Pancreas (tissue), 10 donors: ENCODE results near the gene BIRC2. TPM values are rescaled to one million over a fixed set of nuclear protein-coding genes. Genes with fewer than 3 reads are reported as not detected.

Experiments
- ATAC-seq, 4 donors: fragments of 200-7000 bp; cut with Tn5 transposase; one replicate each; pipeline versions ENCODE4 v1.8.0 to v1.9.1; 2020; ENCODE audit warnings: mild to moderate bottlenecking in 4 of 4, moderate library complexity in 4 of 4
- DNase-seq, 6 donors: peaks; one replicate each; pipeline ENCODE4 v3.0.0-alpha.2; 2020
- FAIRE-seq: peaks from 2 replicates; lab custom pipeline; 2012; peaks lifted over from hg19 to GRCh38; lab: Jason Lieb, UNC
- H3K27ac ChIP-seq, 4 donors: fragments of 200-600 bp; sonication (generic); 1 replicate in 3 of 4; 2 replicates in 1 of 4; pipeline versions ENCODE4 v1.5.0 to v1.8.0; 2020
- H3K27me3 ChIP-seq, 4 donors: fragments of 200-600 bp; one replicate each; pipeline ENCODE4 v1.8.0; 2021
- H3K36me3 ChIP-seq, 3 donors: fragments of 200-600 bp; sonication (generic) in 1 of 3; one replicate each; pipeline versions ENCODE4 v1.5.0 to v1.8.0; 2020 to 2021
- H3K4me1 ChIP-seq, 3 donors: fragments of 200-600 bp; one replicate each; pipeline ENCODE4 v1.8.0; 2021
- H3K4me3 ChIP-seq, 4 donors: fragments of 200-600 bp; sonication (generic) in 2 of 4; one replicate each; pipeline versions ENCODE4 v1.5.0 to v1.8.0; 2020 to 2021
- H3K9me3 ChIP-seq, 4 donors: fragments of 200-600 bp; one replicate each; pipeline ENCODE4 v1.8.0; 2021
- CTCF ChIP-seq, 4 donors: fragments of 200-600 bp; sonication (generic) in 3 of 4; IDR thresholded peaks; one replicate each; pipeline versions ENCODE4 v1.5.0 to v1.8.0; 2021; ENCODE audit warnings: antibody characterized with exemption in 4 of 4
- WGBS, 2 donors: extraction: QIAGEN DNeasy Blood & Tissue Kit; methylation state at CpG; one replicate each; pipeline ENCODE4 v1.1.7; 2013; 5-methylcytosine and 5-hydroxymethylcytosine counted together
- intact Hi-C, 3 donors: fragments of 100-400 bp; cut with DNase I; formaldehyde crosslinking; loops; one replicate each; pipeline versions ENCODE4 v1.11.1 to v1.14.2; 2022
- polyA plus RNA-seq, 2 donors: library from polyadenylated mRNA; stranded (reverse); fragments of 200-250 nt; gene quantifications; one replicate each; pipeline ENCODE4 v1.2.3, GENCODE V29; 2013
- total RNA-seq, 6 donors: library from RNA; stranded (reverse); fragmentation: NEBNext Ultra II Directional in 4 of 6; extraction: Animal tissue kit (Norgen Biotek cat#: 25700) in 4 of 6; gene quantifications; one replicate each; pipeline versions ENCODE4 v1.2.1 to v1.2.4, GENCODE V29; 2021 to 2023
- donor health status: healthy with polysubstance abuse.
- donor health status: DM: no; HTN: no; CAD: no; lungs with moderate emphysema.
- donor health status: DM: no; HTN: no; CAD: no.
- donor health status: control.
- donor health status: control.
- donor health status: Bipolar disorder and iron deficiency.
- donor health status: DM: yes; HTN: yes; CAD: no.
- donor health status: DM: no; HTN: no; CAD: no.
- donor health status: DM: no; HTN: no; CAD: no.
- donor health status: DM: yes; HTN: yes; CAD: no.

BIRC2 gene
- total and polyA plus RNA-seq, 8 donors: 20.2 to 39.1 (median 23.4) TPM

GRCh38 chr11:102341844-102342318, 5.1 kb upstream of the BIRC2 start:
- Histone ChIP-seq H3K4me1 (peaks cover 0 to 8% (median 0%) of the 10 kb centered on the region in 3 donors), H3K36me3 (no peaks in the 10 kb centered on the region), H3K4me3 (no peak overlapping the region), H3K27me3 (no peaks in the 10 kb centered on the region), H3K27ac (no peak overlapping the region), H3K9me3 (no peaks in the 10 kb centered on the region)
- ATAC-seq: peak; percentile 58 to 80 (median 77)
- peak; percentile 9 for FAIRE-seq
- intact Hi-C loops: loop anchor here in 1 of 3 donors (5.0 kb wide), 1 partner anchor 155 kb away; no protein-coding TSS in a partner anchor
- WGBS, 2 donors: 2 to 7% methylated on average over 1 of the region's 1 CpG
- peak; percentile 54 to 67 (median 66) for TF ChIP-seq CTCF (IDR thresholded peaks at IDR 0.05)
- DNase-seq: peak in 4 of 6 donors; percentile 59 to 79 (median 70)

- Histone ChIP-seq H3K36me3 (no peaks in the 10 kb centered on the region), H3K4me1 (peaks cover 4 to 11% (median 5%) of the 10 kb centered on the region in 3 donors), H3K4me3 (no peak overlapping the region), H3K9me3 (no peaks in the 10 kb centered on the region), H3K27me3 (no peaks in the 10 kb centered on the region), H3K27ac (no peak overlapping the region)
- 4 to 7% methylated on average over 1 of the region's 1 CpG for WGBS, 2 donors
- FAIRE-seq (no peak), ATAC-seq (no peak), DNase-seq (no peak)
- intact Hi-C loops: loop anchor here in 1 of 3 donors (5.0 kb wide), 1 partner anchor 153 kb away; no protein-coding TSS in a partner anchor
- no peak for TF ChIP-seq CTCF (IDR thresholded peaks at IDR 0.05)
These were observed 3.2 kb upstream of the BIRC2 start for GRCh38 chr11:102343809-102344208.

- no peak for TF ChIP-seq CTCF (IDR thresholded peaks at IDR 0.05)
- no peak for FAIRE-seq
- Histone ChIP-seq H3K4me3 (peak overlapping the region in 3 of 4 donors; percentile 64 to 80 (median 77)), H3K36me3 (peaks cover 0 to 2% (median 0%) of the 10 kb centered on the region in 3 donors), H3K27me3 (no peaks in the 10 kb centered on the region), H3K9me3 (no peaks in the 10 kb centered on the region), H3K27ac (peak overlapping the region; percentile 94 to 99 (median 96)), H3K4me1 (peaks cover 15 to 32% (median 21%) of the 10 kb centered on the region in 3 donors)
- no peak for DNase-seq
- no peak for ATAC-seq
- intact Hi-C loops: no loop called here
- WGBS, 2 donors: 7 to 13% methylated on average over 8 of the region's 8 CpGs
These were observed 1.1 kb upstream of the BIRC2 start for GRCh38 chr11:102345904-102346303.

- intact Hi-C loops: no loop called here
- 0 to 1% methylated on average over 5 of the region's 5 CpGs for WGBS, 2 donors
These were observed 612 bp upstream of the BIRC2 start for GRCh38 chr11:102346456-102346747.

More at GRCh38 chr11:102346456-102346747, 612 bp upstream of the BIRC2 start:
- H3K27ac ChIP-seq: peak overlapping the region; percentile 94 to 99 (median 96)
- no peaks in the 10 kb centered on the region for H3K9me3 ChIP-seq
- no peak for FAIRE-seq
- no peak for TF ChIP-seq CTCF (IDR thresholded peaks at IDR 0.05)
- DNase-seq: no peak
- ATAC-seq: no peak
- peak overlapping the region; percentile 45 to 80 (median 70) for H3K4me3 ChIP-seq
- no peaks in the 10 kb centered on the region for H3K27me3 ChIP-seq
- peaks cover 0 to 3% (median 0%) of the 10 kb centered on the region in 3 donors for H3K36me3 ChIP-seq
- H3K4me1 ChIP-seq: peaks cover 15 to 32% (median 21%) of the 10 kb centered on the region in 3 donors
